Smooth muscle cell (in vitro differentiated cells): Measurements from ENCODE around the gene PLEKHA4. TPM values are rescaled to one million over a fixed set of nuclear protein-coding genes. Genes with fewer than 3 reads are reported as not detected.

Experiments
- DNase-seq: peaks from one replicate; lab custom pipeline; 2025; ENCODE audit not compliant: unreplicated experiment; lab: John Stamatoyannopoulos, UW
- H2AFZ ChIP-seq: fragments of 200-600 bp; sonication (generic); 2 replicates; pipeline ENCODE4 v1.6.0; 2016; ENCODE audit warnings: antibody characterized with exemption, low read depth, mild to moderate bottlenecking
- H3F3A ChIP-seq: fragments of 200-600 bp; sonication (generic); 2 replicates; pipeline ENCODE4 v1.6.0; 2017; ENCODE audit warnings: antibody characterized with exemption, low read depth
- H3K27ac ChIP-seq: fragments of 200-600 bp; sonication (generic); 2 replicates; pipeline ENCODE4 v1.5.1; 2016; ENCODE audit warnings: low read depth, mild to moderate bottlenecking
- H3K27me3 ChIP-seq: fragments of 200-600 bp; sonication (generic); 2 replicates; pipeline ENCODE4 v1.6.1; 2016; ENCODE audit warnings: low read depth, mild to moderate bottlenecking
- H3K36me3 ChIP-seq: fragments of 200-600 bp; sonication (generic); 2 replicates; pipeline ENCODE4 v1.5.1; 2016; ENCODE audit warnings: low read depth
- H3K4me1 ChIP-seq: fragments of 200-600 bp; sonication (generic); 2 replicates; pipeline ENCODE4 v1.5.1; 2016; ENCODE audit warnings: low read depth
- H3K4me2 ChIP-seq: fragments of 200-600 bp; sonication (generic); 2 replicates; pipeline ENCODE4 v1.6.0; 2016; ENCODE audit warnings: mild to moderate bottlenecking
- H3K4me3 ChIP-seq: fragments of 200-600 bp; sonication (generic); 2 replicates; pipeline ENCODE4 v1.5.1; 2016; ENCODE audit warnings: mild to moderate bottlenecking
- H3K79me2 ChIP-seq: fragments of 200-600 bp; sonication (generic); 2 replicates; pipeline ENCODE4 v1.6.0; 2016; ENCODE audit warnings: low read depth, mild to moderate bottlenecking
- H3K9ac ChIP-seq: fragments of 200-600 bp; sonication (generic); 2 replicates; pipeline ENCODE4 v1.6.0; 2016; ENCODE audit warnings: low read depth
- H3K9me3 ChIP-seq: fragments of 200-600 bp; sonication (generic); replicated peaks from 2 replicates; pipeline ENCODE4 v1.5.1; 2016; ENCODE audit warnings: low read depth
- H4K20me1 ChIP-seq: fragments of 200-600 bp; sonication (generic); 2 replicates; pipeline ENCODE4 v1.6.0; 2016; ENCODE audit warnings: low read depth
- WGBS: methylation state at CpG from one replicate; pipeline ENCODE4 v1.1.7; 2016; ENCODE audit warnings: low lambda C conversion rate; 5-methylcytosine and 5-hydroxymethylcytosine counted together
- polyA plus RNA-seq: library from polyadenylated mRNA; unstranded; fragments of >200 nt; fragmentation: Nextera tagmentation; extraction: Ambion mirVana; gene quantifications from 2 replicates; pipeline ENCODE4 v1.2.1, GENCODE V29; 2016
- total RNA-seq: library from RNA; depleted of rRNA; stranded (reverse); fragments of >200 nt; gene quantifications from 2 replicates; pipeline ENCODE4 v1.2.3, GENCODE V29; 2014
- TF ChIP-seq, protein P1 (sequence below): fragments of 200-600 bp; sonication (generic); IDR thresholded peaks from 2 replicates; pipeline ENCODE4 v1.5.1; 2017; ENCODE audit warnings: borderline replicate concordance, mild to moderate bottlenecking, antibody characterized with exemption; ENCODE audit not compliant: insufficient read depth, poor library complexity, severe bottlenecking

Gene PLEKHA4
- total and polyA plus RNA-seq, 2 experiments from 2014 or later = 4.4 to 39.2 TPM

- Histone ChIP-seq H3K4me3 (peak overlapping the region; percentile 97), H3K27ac (peak overlapping the region; percentile 100), H4K20me1 (peaks cover 63% of the 10 kb centered on the region), H2AFZ (no peak overlapping the region), H3K4me2 (peak overlapping the region; percentile 98), H3F3A (peaks cover 48% of the 10 kb centered on the region), H3K27me3 (no peaks in the 10 kb centered on the region), H3K79me2 (peaks cover 38% of the 10 kb centered on the region), H3K9me3 (no peaks in the 10 kb centered on the region), H3K4me1 (peaks cover 6% of the 10 kb centered on the region), H3K36me3 (no peaks in the 10 kb centered on the region), H3K9ac (peak overlapping the region; percentile 100)
- DNase-seq = no peak
- 38% methylated on average over 17 of the region's 17 CpGs for WGBS
- TF ChIP-seq, protein P1, sequence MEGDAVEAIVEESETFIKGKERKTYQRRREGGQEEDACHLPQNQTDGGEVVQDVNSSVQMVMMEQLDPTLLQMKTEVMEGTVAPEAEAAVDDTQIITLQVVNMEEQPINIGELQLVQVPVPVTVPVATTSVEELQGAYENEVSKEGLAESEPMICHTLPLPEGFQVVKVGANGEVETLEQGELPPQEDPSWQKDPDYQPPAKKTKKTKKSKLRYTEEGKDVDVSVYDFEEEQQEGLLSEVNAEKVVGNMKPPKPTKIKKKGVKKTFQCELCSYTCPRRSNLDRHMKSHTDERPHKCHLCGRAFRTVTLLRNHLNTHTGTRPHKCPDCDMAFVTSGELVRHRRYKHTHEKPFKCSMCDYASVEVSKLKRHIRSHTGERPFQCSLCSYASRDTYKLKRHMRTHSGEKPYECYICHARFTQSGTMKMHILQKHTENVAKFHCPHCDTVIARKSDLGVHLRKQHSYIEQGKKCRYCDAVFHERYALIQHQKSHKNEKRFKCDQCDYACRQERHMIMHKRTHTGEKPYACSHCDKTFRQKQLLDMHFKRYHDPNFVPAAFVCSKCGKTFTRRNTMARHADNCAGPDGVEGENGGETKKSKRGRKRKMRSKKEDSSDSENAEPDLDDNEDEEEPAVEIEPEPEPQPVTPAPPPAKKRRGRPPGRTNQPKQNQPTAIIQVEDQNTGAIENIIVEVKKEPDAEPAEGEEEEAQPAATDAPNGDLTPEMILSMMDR = no peak
These were observed 6.1 kb upstream of the PLEKHA4 start for GRCh38 chr19:48874303-48875135.

- H4K20me1 ChIP-seq = peaks cover 63% of the 10 kb centered on the region
These were observed 5.3 kb upstream of the PLEKHA4 start for GRCh38 chr19:48873476-48874302.

DNA sequence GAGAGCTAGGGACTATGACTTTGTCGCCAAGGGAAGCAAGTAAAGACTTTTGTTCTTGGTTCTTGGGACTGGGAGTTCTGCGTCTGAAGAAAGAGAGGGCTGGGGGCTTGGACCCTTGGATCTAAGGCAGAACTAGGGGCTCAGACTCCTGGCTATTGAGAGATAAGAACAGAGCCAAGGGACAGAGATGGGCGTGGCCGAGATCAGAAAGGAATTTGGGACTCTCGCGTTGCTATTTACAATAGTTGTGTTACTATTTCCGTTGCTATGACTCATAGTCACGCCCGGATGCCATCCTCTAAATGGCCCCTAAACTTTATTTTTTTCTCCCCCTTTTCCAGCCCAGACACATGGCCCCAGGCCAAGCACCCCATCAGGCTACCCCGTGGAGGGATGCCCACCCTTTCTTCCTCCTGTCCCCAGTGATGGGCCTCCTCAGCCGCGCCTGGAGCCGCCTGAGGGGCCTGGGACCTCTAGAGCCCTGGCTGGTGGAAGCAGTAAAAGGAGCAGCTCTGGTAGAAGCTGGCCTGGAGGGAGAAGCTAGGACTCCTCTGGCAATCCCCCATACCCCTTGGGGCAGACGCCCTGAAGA is 4.6 kb upstream of the PLEKHA4 start:
- TF ChIP-seq, protein P1 = no peak
- peak overlapping the region; percentile 97 for H3K4me3 ChIP-seq
- peaks cover 13% of the 10 kb centered on the region for H3K4me1 ChIP-seq
- no peaks in the 10 kb centered on the region for H3K9me3 ChIP-seq
- peaks cover 44% of the 10 kb centered on the region for H3F3A ChIP-seq
- peak overlapping the region; percentile 98 for H3K4me2 ChIP-seq
- H3K27ac ChIP-seq = peak overlapping the region; percentile 100
- no peak overlapping the region for H2AFZ ChIP-seq
- peaks cover 56% of the 10 kb centered on the region for H4K20me1 ChIP-seq
- H3K9ac ChIP-seq = peak overlapping the region; percentile 100
- DNase-seq = peak; percentile 78
- WGBS = 1% methylated on average over 14 of the region's 14 CpGs
- H3K36me3 ChIP-seq = no peaks in the 10 kb centered on the region
- no peaks in the 10 kb centered on the region for H3K27me3 ChIP-seq
- peaks cover 38% of the 10 kb centered on the region for H3K79me2 ChIP-seq

More at GRCh38 chr19:48873476-48874302, 5.3 kb upstream of the PLEKHA4 start:
- Histone ChIP-seq H3F3A (peaks cover 48% of the 10 kb centered on the region), H3K4me3 (peak overlapping the region; percentile 97), H2AFZ (no peak overlapping the region), H3K9ac (peak overlapping the region; percentile 100), H3K9me3 (no peaks in the 10 kb centered on the region), H3K27me3 (no peaks in the 10 kb centered on the region), H3K36me3 (no peaks in the 10 kb centered on the region), H3K4me1 (peaks cover 7% of the 10 kb centered on the region), H3K27ac (peak overlapping the region; percentile 100), H3K4me2 (peak overlapping the region; percentile 98), H3K79me2 (peaks cover 38% of the 10 kb centered on the region)
- 55% methylated on average over 14 of the region's 14 CpGs for WGBS
- DNase-seq = no peak
- TF ChIP-seq, protein P1 = no peak
